H9 (cell line): ENCODE results near the gene CAMKK1. TPM values are rescaled to one million over a fixed set of nuclear protein-coding genes. Genes with fewer than 3 reads are reported as not detected.

Source experiments
- DNase-seq: peaks from one replicate; pipeline ENCODE4 v3.0.0-alpha.2; 2017
- H2AFZ ChIP-seq: one replicate; pipeline ENCODE4 v1.6.1; 2013; ENCODE audit warnings: mild to moderate bottlenecking, low read length, control low read depth, moderate library complexity
- H2AK5ac ChIP-seq: 2 replicates; pipeline ENCODE4 v1.6.1; 2013; ENCODE audit warnings: low read length, control low read depth, mixed read lengths; ENCODE audit not compliant: insufficient read length
- H2BK120ac ChIP-seq: one replicate; pipeline ENCODE4 v1.6.1; 2013; ENCODE audit warnings: low read depth, mild to moderate bottlenecking, low read length, control low read depth, inconsistent platforms; ENCODE audit not compliant: poor library complexity, severe bottlenecking
- H2BK12ac ChIP-seq: 2 replicates; pipeline ENCODE4 v1.6.1; 2013; ENCODE audit warnings: low read length, control low read depth, mixed read lengths, low read depth; ENCODE audit not compliant: insufficient read length
- H2BK15ac ChIP-seq: 2 replicates; pipeline ENCODE4 v1.6.1; 2013; ENCODE audit warnings: low read depth, low read length, control low read depth
- H2BK20ac ChIP-seq: one replicate; pipeline ENCODE4 v1.6.1; 2013; ENCODE audit warnings: low read depth, mild to moderate bottlenecking, low read length, control low read depth, inconsistent platforms; ENCODE audit not compliant: poor library complexity, severe bottlenecking
- H2BK5ac ChIP-seq: 2 replicates; pipeline ENCODE4 v1.6.1; 2013; ENCODE audit warnings: low read length, control low read depth, mixed read lengths; ENCODE audit not compliant: insufficient read length
- H3K14ac ChIP-seq: 2 replicates; pipeline ENCODE4 v1.6.1; 2013; ENCODE audit warnings: low read length, control low read depth; ENCODE audit not compliant: insufficient read depth
- H3K18ac ChIP-seq: 2 replicates; pipeline ENCODE4 v1.6.1; 2013; ENCODE audit warnings: low read depth, mild to moderate bottlenecking, mixed read lengths, low read length, control low read depth; ENCODE audit not compliant: insufficient read length
- H3K23ac ChIP-seq: 2 replicates; pipeline ENCODE4 v1.6.1; 2013; ENCODE audit warnings: low read length, control low read depth, mixed read lengths, low read depth; ENCODE audit not compliant: insufficient read length
- H3K23me2 ChIP-seq: 2 replicates; pipeline ENCODE4 v1.6.1; 2013; ENCODE audit warnings: low read depth, mild to moderate bottlenecking, mixed read lengths, low read length, control low read depth; ENCODE audit not compliant: insufficient read length, poor library complexity, severe bottlenecking
- H3K27ac ChIP-seq: 2 replicates; pipeline ENCODE4 v1.5.1; 2013; ENCODE audit warnings: low read length, control low read depth, mixed read lengths, low read depth; ENCODE audit not compliant: insufficient read length
- H3K27me3 ChIP-seq: 2 replicates; pipeline ENCODE4 v1.6.1; 2013; ENCODE audit warnings: low read length, control low read depth, inconsistent platforms; ENCODE audit not compliant: insufficient read depth
- H3K4ac ChIP-seq: 2 replicates; pipeline ENCODE4 v1.6.1; 2013; ENCODE audit warnings: low read depth, mild to moderate bottlenecking, control low read depth, inconsistent platforms, low read length, moderate library complexity
- H3K4me1 ChIP-seq: 2 replicates; pipeline ENCODE4 v1.6.1; 2013; ENCODE audit warnings: low read length, control low read depth, inconsistent platforms; ENCODE audit not compliant: insufficient read depth
- H3K4me2 ChIP-seq: 2 replicates; pipeline ENCODE4 v1.6.1; 2013; ENCODE audit warnings: low read length, control low read depth, mixed read lengths; ENCODE audit not compliant: insufficient read length, insufficient read depth
- H3K56ac ChIP-seq: 2 replicates; pipeline ENCODE4 v1.6.1; 2013; ENCODE audit warnings: low read depth, mild to moderate bottlenecking, mixed read lengths, low read length, control low read depth; ENCODE audit not compliant: insufficient read length
- H3K79me1 ChIP-seq: 2 replicates; pipeline ENCODE4 v1.6.1; 2013; ENCODE audit warnings: low read depth, mild to moderate bottlenecking, moderate library complexity, low read length, control low read depth, inconsistent platforms; ENCODE audit not compliant: insufficient read depth, poor library complexity, severe bottlenecking
- H3K79me2 ChIP-seq: 2 replicates; pipeline ENCODE4 v1.6.1; 2013; ENCODE audit warnings: low read length, control low read depth, inconsistent platforms; ENCODE audit not compliant: insufficient read depth
- H3K9ac ChIP-seq: 2 replicates; pipeline ENCODE4 v1.6.1; 2013; ENCODE audit warnings: low read length, control low read depth, mixed read lengths; ENCODE audit not compliant: insufficient read length; ENCODE audit errors: extremely low read depth
- H3K9me3 ChIP-seq: one replicate; pipeline ENCODE4 v1.6.1; 2013; ENCODE audit warnings: low read depth, low read length, inconsistent platforms; ENCODE audit not compliant: control insufficient read depth
- H3T11ph ChIP-seq: one replicate; pipeline ENCODE4 v1.6.1; 2013; ENCODE audit warnings: mild to moderate bottlenecking, low read length, control low read depth, inconsistent platforms
- H4K20me1 ChIP-seq: one replicate; pipeline ENCODE4 v1.6.1; 2013; ENCODE audit not compliant: control insufficient read depth, insufficient read length, insufficient read depth
- H4K5ac ChIP-seq: 2 replicates; pipeline ENCODE4 v1.6.1; 2013; ENCODE audit warnings: low read depth, mild to moderate bottlenecking, mixed read lengths, low read length, control low read depth; ENCODE audit not compliant: insufficient read length
- H4K8ac ChIP-seq: replicated peaks from 2 replicates; pipeline ENCODE4 v1.6.1; 2013; ENCODE audit warnings: low read length, control low read depth, mixed read lengths, low read depth; ENCODE audit not compliant: insufficient read length
- H4K91ac ChIP-seq: 2 replicates; pipeline ENCODE4 v1.6.1; 2013; ENCODE audit warnings: low read depth, mild to moderate bottlenecking, moderate library complexity, mixed read lengths, low read length, control low read depth; ENCODE audit not compliant: insufficient read length
- H3K27ac Mint-ChIP-seq, 3 experiments: 2 replicates in 2 of 3; 3 replicates in 1 of 3; pipeline ENCODE4 v1.8.0; 2020 to 2021; ENCODE audit warnings: mixed read lengths in 3 of 3, mild to moderate bottlenecking in 1 of 3, moderate library complexity in 1 of 3
- H3K27me3 Mint-ChIP-seq: 2 replicates; pipeline ENCODE4 v1.8.0; 2021; ENCODE audit warnings: low read depth, mild to moderate bottlenecking, moderate library complexity, mixed read lengths
- H3K36me3 Mint-ChIP-seq, 3 experiments: 2 replicates in 2 of 3; 3 replicates in 1 of 3; pipeline ENCODE4 v1.8.0; 2020 to 2021; ENCODE audit warnings: low read depth in 3 of 3, mixed read lengths in 3 of 3; ENCODE audit not compliant: insufficient read depth in 1 of 3
- H3K4me1 Mint-ChIP-seq, 2 experiments: 2 replicates each; pipeline ENCODE4 v1.8.0; 2020; ENCODE audit warnings: mixed read lengths in 2 of 2
- H3K4me3 Mint-ChIP-seq, 2 experiments: 2 replicates in 1 of 2; 3 replicates in 1 of 2; pipeline ENCODE4 v1.8.0; 2020 to 2021; ENCODE audit warnings: mild to moderate bottlenecking in 2 of 2, mixed read lengths in 2 of 2, moderate library complexity in 1 of 2
- H3K9me3 Mint-ChIP-seq, 2 experiments: 2 replicates in 1 of 2; 3 replicates in 1 of 2; pipeline ENCODE4 v1.8.0; 2020; ENCODE audit warnings: mild to moderate bottlenecking in 2 of 2, mixed read lengths in 2 of 2, moderate library complexity in 1 of 2
- WGBS: extraction: QIAGEN DNeasy Blood & Tissue Kit; methylation state at CpG from one replicate; pipeline ENCODE4 v1.1.7; 2013; ENCODE audit warnings: missing lambda C conversion rate, low lambda C conversion rate, mixed read lengths; ENCODE audit not compliant: insufficient read length; ENCODE audit errors: extremely low coverage; 5-methylcytosine and 5-hydroxymethylcytosine counted together
- total RNA-seq: library from RNA; stranded (reverse); gene quantifications from 2 replicates; pipeline ENCODE4 v1.2.1, GENCODE V29; 2021
- TF ChIP-seq, protein P1 (sequence below): fragments of 200-600 bp; sonication (generic); conservative IDR thresholded peaks from 3 replicates; pipeline ENCODE4 v1.8.0; 2021; ENCODE audit warnings: antibody characterized with exemption, mild to moderate bottlenecking

The CAMKK1 gene
- total RNA-seq, 1 experiment from 2014 or later, result 6.7 TPM

DNA sequence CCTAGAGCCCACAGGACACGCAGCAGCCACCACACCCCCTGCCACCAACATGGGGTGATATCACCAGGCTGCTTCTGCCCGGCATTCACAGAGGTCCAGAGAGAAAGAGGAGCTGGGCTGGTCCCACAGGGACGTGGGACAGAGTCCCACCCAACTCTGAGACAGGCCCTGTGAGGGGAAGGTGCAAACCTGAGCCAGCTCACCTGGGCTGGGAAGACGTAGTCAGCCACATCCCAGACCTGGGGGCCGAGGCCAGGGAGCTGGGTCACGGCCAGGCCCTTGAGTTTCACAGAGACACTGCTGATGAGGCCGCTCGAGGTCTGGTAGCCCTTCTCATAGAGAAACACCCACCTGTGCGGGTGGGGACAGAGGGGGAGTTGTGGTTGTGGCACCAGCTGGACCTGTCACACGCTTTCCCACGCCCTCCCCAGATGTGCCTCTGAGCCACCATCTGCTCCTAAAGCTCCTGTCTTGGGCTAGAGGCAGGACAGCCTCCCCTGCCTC is 12.2 kb upstream of the CAMKK1 start:
- no peak for DNase-seq

More for the DNA sequence above, 12.2 kb upstream of the CAMKK1 start:
- Histone ChIP-seq H3K9ac (no peak overlapping the region), H2BK20ac (no peak overlapping the region), H3K18ac (no peak overlapping the region), H3K56ac (no peak overlapping the region), H3K4me1 (no peaks in the 10 kb centered on the region; the same call in 1 of the 2 replicates), H2BK120ac (no peak overlapping the region), H3K79me2 (no peaks in the 10 kb centered on the region), H4K5ac (no peak overlapping the region), H2AK5ac (no peak overlapping the region), H3K23me2 (no peaks in the 10 kb centered on the region), H4K91ac (no peak overlapping the region), H3K4ac (no peak overlapping the region), H4K8ac (no peak overlapping the region), H3K27me3 (no peaks in the 10 kb centered on the region), H2BK5ac (no peak overlapping the region), H2AFZ (no peak overlapping the region), H3K4me2 (no peak overlapping the region), H2BK12ac (no peak overlapping the region), H3K79me1 (no peaks in the 10 kb centered on the region), H4K20me1 (no peaks in the 10 kb centered on the region), H2BK15ac (no peak overlapping the region), H3T11ph (no peak overlapping the region), H3K27ac (no peak overlapping the region), H3K23ac (no peak overlapping the region), H3K9me3 (no peaks in the 10 kb centered on the region), H3K14ac (no peak overlapping the region)
- no peaks in the 10 kb centered on the region for H3K9me3 Mint-ChIP-seq
- H3K27me3 Mint-ChIP-seq, result peaks cover 2% of the 10 kb centered on the region; the same call in 1 of the 2 replicates
- WGBS, result no CpG with 5 or more reads among the region's 11 CpGs
- no peaks in the 10 kb centered on the region for H3K36me3 Mint-ChIP-seq
- peaks cover 15 to 18% of the 10 kb centered on the region in 2 experiments for H3K4me1 Mint-ChIP-seq
- no peak overlapping the region; a peak in 1 of 5 replicates for H3K4me3 Mint-ChIP-seq
- peak overlapping the region in 1 of 3 experiments; percentile 35; a peak in 1 of 7 replicates for H3K27ac Mint-ChIP-seq
- TF ChIP-seq, protein P1, sequence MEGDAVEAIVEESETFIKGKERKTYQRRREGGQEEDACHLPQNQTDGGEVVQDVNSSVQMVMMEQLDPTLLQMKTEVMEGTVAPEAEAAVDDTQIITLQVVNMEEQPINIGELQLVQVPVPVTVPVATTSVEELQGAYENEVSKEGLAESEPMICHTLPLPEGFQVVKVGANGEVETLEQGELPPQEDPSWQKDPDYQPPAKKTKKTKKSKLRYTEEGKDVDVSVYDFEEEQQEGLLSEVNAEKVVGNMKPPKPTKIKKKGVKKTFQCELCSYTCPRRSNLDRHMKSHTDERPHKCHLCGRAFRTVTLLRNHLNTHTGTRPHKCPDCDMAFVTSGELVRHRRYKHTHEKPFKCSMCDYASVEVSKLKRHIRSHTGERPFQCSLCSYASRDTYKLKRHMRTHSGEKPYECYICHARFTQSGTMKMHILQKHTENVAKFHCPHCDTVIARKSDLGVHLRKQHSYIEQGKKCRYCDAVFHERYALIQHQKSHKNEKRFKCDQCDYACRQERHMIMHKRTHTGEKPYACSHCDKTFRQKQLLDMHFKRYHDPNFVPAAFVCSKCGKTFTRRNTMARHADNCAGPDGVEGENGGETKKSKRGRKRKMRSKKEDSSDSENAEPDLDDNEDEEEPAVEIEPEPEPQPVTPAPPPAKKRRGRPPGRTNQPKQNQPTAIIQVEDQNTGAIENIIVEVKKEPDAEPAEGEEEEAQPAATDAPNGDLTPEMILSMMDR, result no peak
